DMS153 treated with DMSO at 0.1 percent for 48 hours (cell line): ENCODE results near the gene HSPB6.
A peak's percentile ranks its signal among the peaks of the same experiment; 100 is the strongest.

Source experiments
- DNase-seq: peaks from one replicate; lab custom pipeline; 2025; ENCODE audit not compliant: unreplicated experiment; lab: John Stamatoyannopoulos, UW

The HSPB6 gene

GRCh38 chr19:35767288-35768081 is 10.7 kb upstream of the HSPB6 start:
- no peak for DNase-seq

- DNase-seq, result no peak
Observed at GRCh38 chr19:35766571-35767104, 9.8 kb upstream of the HSPB6 start.

- no peak for DNase-seq
Observed at GRCh38 chr19:35764432-35765315, 7.8 kb upstream of the HSPB6 start.

- no peak for DNase-seq
Observed at GRCh38 chr19:35760711-35761349, 4.0 kb upstream of the HSPB6 start.

- no peak for DNase-seq
Observed at GRCh38 chr19:35759697-35760096, 2.9 kb upstream of the HSPB6 start.

- peak; percentile 97 for DNase-seq
Observed at GRCh38 chr19:35757749-35758608, 1.1 kb upstream of the HSPB6 start, which contains the start of gene PROSER3. PROSER3 (plus strand) TSS chr19:35758176; CDS start chr19:35758216, 40 bp downstream.

GRCh38 chr19:35757231-35757748 is 461 bp upstream of the HSPB6 start:
- DNase-seq, result no peak

- no peak for DNase-seq
Observed at GRCh38 chr19:35755550-35756376, 1.1 kb downstream of the HSPB6 start.

- DNase-seq, result no peak
Observed at GRCh38 chr19:35755131-35755549, 1.7 kb downstream of the HSPB6 start.

- DNase-seq, result no peak
Observed at GRCh38 chr19:35754370-35755130, 2.3 kb downstream of the HSPB6 start.

- no peak for DNase-seq
Observed at GRCh38 chr19:35753634-35754369, 3.0 kb downstream of the HSPB6 start.

GRCh38 chr19:35752746-35753350 is 4.0 kb downstream of the HSPB6 start:
- no peak for DNase-seq

- no peak for DNase-seq
Observed at GRCh38 chr19:35751839-35752745, 4.7 kb downstream of the HSPB6 start.

- no peak for DNase-seq
Observed at GRCh38 chr19:35750167-35750566, 6.7 kb downstream of the HSPB6 start.

- peak; percentile 89 for DNase-seq
Observed at GRCh38 chr19:35748106-35749020, 8.5 kb downstream of the HSPB6 start, which contains the start of gene LIN37. LIN37 (plus strand) TSS chr19:35748576; CDS start chr19:35748725, 149 bp downstream.
